OCI-LY3 (cell line): ENCODE measurements around the gene CD24.
"Not testable (repeated sequence)": the region's sequence is repeated elsewhere in the genome, so short reads cannot be mapped to it uniquely, and the experiment has no call there.

Experiments used
- H2AFZ ChIP-seq: fragments of 200-600, 300-600 bp; shearing (Covaris generic); 2 replicates; pipeline ENCODE4 v1.6.0; 2014; ENCODE audit warnings: antibody characterized with exemption, low read depth, low read length
- H3K27ac ChIP-seq: fragments of 200-600, 300-600 bp; sonication (generic); 2 replicates; pipeline ENCODE4 v1.5.1; 2014; ENCODE audit warnings: mild to moderate bottlenecking, low read length, moderate library complexity, mixed read lengths
- H3K27me3 ChIP-seq: fragments of 200-600, 300-600 bp; sonication (generic); 2 replicates; pipeline ENCODE4 v1.6.1; 2014; ENCODE audit warnings: low read depth, low read length, mixed read lengths
- H3K36me3 ChIP-seq: fragments of 200-600, 300-600 bp; sonication (generic); replicated peaks from 2 replicates; pipeline ENCODE3; 2014; ENCODE audit warnings: low read depth, low read length, mixed read lengths
- H3K4me1 ChIP-seq: fragments of 300-600, 200-600 bp; sonication (generic); 2 replicates; pipeline ENCODE4 v1.6.1; 2014; ENCODE audit warnings: low read length, mixed read lengths
- H3K4me2 ChIP-seq: fragments of 200-600, 300-600 bp; sonication (generic); 2 replicates; pipeline ENCODE4 v1.6.1; 2014; ENCODE audit warnings: low read length, mixed read lengths
- H3K4me3 ChIP-seq: fragments of 300-600, 200-600 bp; sonication (generic); 2 replicates; pipeline ENCODE4 v1.5.1; 2014; ENCODE audit warnings: antibody characterized with exemption, mild to moderate bottlenecking, low read length, moderate library complexity
- H3K79me2 ChIP-seq: fragments of 300-600, 200-600 bp; shearing (Covaris generic); 2 replicates; pipeline ENCODE4 v1.6.1; 2014; ENCODE audit warnings: mild to moderate bottlenecking, low read length, mixed read lengths
- H3K9ac ChIP-seq: fragments of 300-600, 200-600 bp; shearing (Covaris generic); 2 replicates; pipeline ENCODE4 v1.6.0; 2014; ENCODE audit warnings: mild to moderate bottlenecking, low read length, moderate library complexity
- H3K9me3 ChIP-seq: fragments of 200-600, 300-600 bp; shearing (Covaris generic); 2 replicates; pipeline ENCODE4 v1.6.1; 2014; ENCODE audit warnings: low read length, mixed read lengths; ENCODE audit not compliant: insufficient read depth
- H4K20me1 ChIP-seq: fragments of 200-600, 300-600 bp; sonication (generic); 2 replicates; pipeline ENCODE4 v1.6.1; 2016; ENCODE audit warnings: low read length, mixed read lengths; ENCODE audit not compliant: insufficient read depth
- CTCF ChIP-seq: fragments of 200-600, 300-600 bp; sonication (generic); IDR thresholded peaks from 2 replicates; pipeline ENCODE4 v1.5.1; 2014; ENCODE audit warnings: antibody characterized with exemption, low read length, low read depth
- EZH2phosphoT487 ChIP-seq: fragments of 200-600 bp; shearing (Covaris generic); IDR thresholded peaks from 2 replicates; pipeline ENCODE4 v1.6.1; 2018; ENCODE audit warnings: antibody characterized with exemption, mixed run types, low read depth

CD24 gene

GRCh38 chr6:106973836-106974335 is 643 bp downstream of the CD24 start:
- Histone ChIP-seq H3K9me3 (no peaks in the 10 kb centered on the region), H3K36me3 (no peaks in the 10 kb centered on the region), H3K4me2 (peak overlapping the region; percentile 86), H3K4me3 (peak overlapping the region; percentile 92), H4K20me1 (peaks cover 10% of the 10 kb centered on the region; the same call in 1 of the 2 replicates), H3K27ac (no peak overlapping the region), H3K79me2 (peaks cover 21% of the 10 kb centered on the region), H2AFZ (peak overlapping the region; percentile 9; the same call in 1 of the 2 replicates), H3K9ac (peak overlapping the region; percentile 57), H3K27me3 (no peaks in the 10 kb centered on the region; the same call in 1 of the 2 replicates), H3K4me1 (peaks cover 13% of the 10 kb centered on the region)
- TF ChIP-seq CTCF (no peak), EZH2phosphoT487 (no peak)

- peak overlapping the region; percentile 86 for H3K4me2 ChIP-seq
- H4K20me1 ChIP-seq: peaks cover 10% of the 10 kb centered on the region; the same call in 1 of the 2 replicates
- H3K4me3 ChIP-seq: peak overlapping the region; percentile 92
- no peak overlapping the region for H3K27ac ChIP-seq
- H3K36me3 ChIP-seq: no peaks in the 10 kb centered on the region
- H3K4me1 ChIP-seq: peaks cover 13% of the 10 kb centered on the region
- peak overlapping the region; percentile 9; the same call in 1 of the 2 replicates for H2AFZ ChIP-seq
- peak overlapping the region; percentile 57 for H3K9ac ChIP-seq
- TF ChIP-seq EZH2phosphoT487 (no peak), CTCF (no peak)
- H3K79me2 ChIP-seq: peaks cover 21% of the 10 kb centered on the region
- H3K27me3 ChIP-seq: no peaks in the 10 kb centered on the region; the same call in 1 of the 2 replicates
- no peaks in the 10 kb centered on the region for H3K9me3 ChIP-seq
Measured at GRCh38 chr6:106973018-106973835, 1.3 kb downstream of the CD24 start.

- Histone ChIP-seq H3K4me2 (no peak overlapping the region), H3K4me3 (no peak overlapping the region), H3K36me3 (no peaks in the 10 kb centered on the region), H2AFZ (no peak overlapping the region), H3K27ac (no peak overlapping the region), H3K27me3 (no peaks in the 10 kb centered on the region; the same call in 1 of the 2 replicates), H3K4me1 (peaks cover 13% of the 10 kb centered on the region), H3K9ac (no peak overlapping the region), H3K9me3 (no peaks in the 10 kb centered on the region), H3K79me2 (peaks cover 21% of the 10 kb centered on the region), H4K20me1 (peaks cover 10% of the 10 kb centered on the region; the same call in 1 of the 2 replicates)
- TF ChIP-seq EZH2phosphoT487 (no peak), CTCF (no peak)
Measured at GRCh38 chr6:106972500-106972899, 2.0 kb downstream of the CD24 start.

- not testable (repeated sequence) for H3K4me2 ChIP-seq, H3K36me3 ChIP-seq, H3K4me3 ChIP-seq
Measured at GRCh38 chr6:106970769-106971168, 3.8 kb downstream of the CD24 start.

More at GRCh38 chr6:106970769-106971168, 3.8 kb downstream of the CD24 start:
- H3K27me3 ChIP-seq, H3K9ac ChIP-seq, H3K27ac ChIP-seq, H2AFZ ChIP-seq, H3K4me1 ChIP-seq, H3K9me3 ChIP-seq: not testable (repeated sequence)
- H4K20me1 ChIP-seq: peaks cover 10% of the 10 kb centered on the region; the same call in 1 of the 2 replicates
- H3K79me2 ChIP-seq: peaks cover 21% of the 10 kb centered on the region
